Measurements from ENCODE around the gene ATP8A1.

DNA sequence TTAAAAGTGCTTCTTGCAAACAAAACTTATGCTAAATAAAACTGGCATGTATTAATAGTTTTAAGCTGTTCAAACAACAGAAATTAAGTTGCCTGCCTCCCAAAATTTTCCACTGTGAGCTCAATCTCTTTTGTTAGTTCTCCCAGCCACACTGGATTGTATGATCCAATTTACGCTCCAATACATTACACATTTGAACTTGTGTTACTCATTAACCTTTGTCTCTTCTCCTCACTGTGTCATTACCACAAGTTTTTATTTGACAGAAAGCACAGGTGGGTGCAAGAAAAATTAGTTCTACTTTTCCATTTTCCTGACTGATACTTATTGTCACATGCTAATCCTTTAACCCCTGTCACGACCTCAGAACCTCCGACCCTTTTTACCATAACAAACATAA lies 204.1 kb downstream of the ATP8A1 start:
- no peak for TF ChIP-seq EZH2phosphoT487 (IDR thresholded peaks at IDR 0.05; ENCODE audit: borderline replicate concordance, low read length)
- TF ChIP-seq, protein P1, sequence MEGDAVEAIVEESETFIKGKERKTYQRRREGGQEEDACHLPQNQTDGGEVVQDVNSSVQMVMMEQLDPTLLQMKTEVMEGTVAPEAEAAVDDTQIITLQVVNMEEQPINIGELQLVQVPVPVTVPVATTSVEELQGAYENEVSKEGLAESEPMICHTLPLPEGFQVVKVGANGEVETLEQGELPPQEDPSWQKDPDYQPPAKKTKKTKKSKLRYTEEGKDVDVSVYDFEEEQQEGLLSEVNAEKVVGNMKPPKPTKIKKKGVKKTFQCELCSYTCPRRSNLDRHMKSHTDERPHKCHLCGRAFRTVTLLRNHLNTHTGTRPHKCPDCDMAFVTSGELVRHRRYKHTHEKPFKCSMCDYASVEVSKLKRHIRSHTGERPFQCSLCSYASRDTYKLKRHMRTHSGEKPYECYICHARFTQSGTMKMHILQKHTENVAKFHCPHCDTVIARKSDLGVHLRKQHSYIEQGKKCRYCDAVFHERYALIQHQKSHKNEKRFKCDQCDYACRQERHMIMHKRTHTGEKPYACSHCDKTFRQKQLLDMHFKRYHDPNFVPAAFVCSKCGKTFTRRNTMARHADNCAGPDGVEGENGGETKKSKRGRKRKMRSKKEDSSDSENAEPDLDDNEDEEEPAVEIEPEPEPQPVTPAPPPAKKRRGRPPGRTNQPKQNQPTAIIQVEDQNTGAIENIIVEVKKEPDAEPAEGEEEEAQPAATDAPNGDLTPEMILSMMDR (IDR thresholded peaks at IDR 0.05; ENCODE audit: low read depth, low read length, poor library complexity, severe bottlenecking) = no peak
